ENCODE data around the gene FBXW12. TPM values are rescaled to one million over a fixed set of nuclear protein-coding genes. Genes with fewer than 3 reads are reported as not detected.

FBXW12 gene
- polyA plus RNA-seq, 1 of the 3 experiments (the other 2 are of a cell fraction): 0.07 TPM

DNA sequence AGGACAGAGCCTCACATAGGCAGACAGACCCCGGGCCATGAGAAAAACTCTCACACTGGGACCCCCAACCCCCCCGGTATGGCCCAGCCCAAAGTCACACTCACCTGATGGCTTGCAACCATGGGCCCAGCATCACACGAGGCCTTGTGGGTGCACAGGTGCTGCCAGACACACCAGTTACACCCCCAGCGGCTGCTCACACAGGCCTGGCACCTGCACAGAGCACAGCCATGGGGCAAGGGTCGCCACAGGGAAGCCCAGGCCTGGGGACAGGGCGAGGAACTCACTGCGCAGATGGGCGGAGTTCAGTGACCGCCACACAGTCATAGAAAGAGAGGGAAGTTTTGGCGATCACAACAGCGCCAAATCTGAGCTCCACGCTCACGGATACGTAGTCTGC, 48.5 kb downstream of the FBXW12 start:
- Histone ChIP-seq H3K79me2 (ENCODE audit: insufficient read depth) (peaks cover 27% of the 10 kb centered on the region; the same call in 1 of the 2 replicates), H3K9me3 (no peaks in the 10 kb centered on the region), H4K20me1 (ENCODE audit: insufficient read depth) (no peaks in the 10 kb centered on the region), H3K27ac (ENCODE audit: low read depth in 2 of 2, low read length in 1 of 2) (no peak overlapping the region), H3K4me2 (no peak overlapping the region), H3K9me2 (no peaks in the 10 kb centered on the region), H3F3A (replicated peaks; ENCODE audit: insufficient read depth) (no peaks in the 10 kb centered on the region), H2AFZ (ENCODE audit: low read depth) (no peak overlapping the region), H3K27me3 (ENCODE audit: insufficient read depth) (no peaks in the 10 kb centered on the region), H3K9ac (no peak overlapping the region), H3K4me1 (ENCODE audit: control insufficient read depth in 1 of 2, insufficient read depth in 2 of 2, low read depth in 1 of 2, low read length in 1 of 2) (peaks cover 0 to 28% of the 10 kb centered on the region in 2 experiments; a peak in 2 of 4 replicates), H3K4me3 (ENCODE audit: low read depth in 2 of 2, low read length in 1 of 2) (no peak overlapping the region), H3K36me3 (replicated peaks in 1 of 2; ENCODE audit: control insufficient read depth in 1 of 2, insufficient read depth in 2 of 2, low read length in 1 of 2) (peaks cover 0 to 41% of the 10 kb centered on the region in 2 experiments)
- TF ChIP-seq CHD2 (IDR thresholded peaks at IDR 0.05; ENCODE audit: low read length, partially characterized antibody) (no peak), NFIC (IDR thresholded peaks at IDR 0.05; ENCODE audit: borderline replicate concordance) (no peak), NRF1 (IDR thresholded peaks at IDR 0.05; ENCODE audit: low read depth, low read length) (no peak), GATA2 (CRISPR knock-in tag; IDR thresholded peaks at IDR 0.05) (no peak), SIN3A (IDR thresholded peaks at IDR 0.05; ENCODE audit: borderline replicate concordance, low read depth, low read length) (no peak), EP300 (IDR thresholded peaks at IDR 0.05; ENCODE audit: borderline replicate concordance in 1 of 2, low read depth in 1 of 2, low read length in 1 of 2) (no peak), GABPA (IDR thresholded peaks at IDR 0.05; ENCODE audit: low read depth) (no peak), MXI1 (IDR thresholded peaks at IDR 0.05; ENCODE audit: low read depth, low read length) (no peak), TEAD4 (IDR thresholded peaks at IDR 0.05; ENCODE audit: borderline replicate concordance, insufficient read depth) (no peak), TAF1 (IDR thresholded peaks at IDR 0.05; ENCODE audit: borderline replicate concordance, low read depth, low read length) (no peak), POLR2AphosphoS5 (IDR thresholded peaks at IDR 0.05; ENCODE audit: low read depth, low read length) (no peak), YY1 (IDR thresholded peaks at IDR 0.05; ENCODE audit: low read depth) (no peak), RFX5 (IDR thresholded peaks at IDR 0.05; ENCODE audit: low read length) (no peak), SMC3 (IDR thresholded peaks at IDR 0.05; ENCODE audit: low read depth, low read length) (no peak)
- TF ChIP-seq, protein P1, sequence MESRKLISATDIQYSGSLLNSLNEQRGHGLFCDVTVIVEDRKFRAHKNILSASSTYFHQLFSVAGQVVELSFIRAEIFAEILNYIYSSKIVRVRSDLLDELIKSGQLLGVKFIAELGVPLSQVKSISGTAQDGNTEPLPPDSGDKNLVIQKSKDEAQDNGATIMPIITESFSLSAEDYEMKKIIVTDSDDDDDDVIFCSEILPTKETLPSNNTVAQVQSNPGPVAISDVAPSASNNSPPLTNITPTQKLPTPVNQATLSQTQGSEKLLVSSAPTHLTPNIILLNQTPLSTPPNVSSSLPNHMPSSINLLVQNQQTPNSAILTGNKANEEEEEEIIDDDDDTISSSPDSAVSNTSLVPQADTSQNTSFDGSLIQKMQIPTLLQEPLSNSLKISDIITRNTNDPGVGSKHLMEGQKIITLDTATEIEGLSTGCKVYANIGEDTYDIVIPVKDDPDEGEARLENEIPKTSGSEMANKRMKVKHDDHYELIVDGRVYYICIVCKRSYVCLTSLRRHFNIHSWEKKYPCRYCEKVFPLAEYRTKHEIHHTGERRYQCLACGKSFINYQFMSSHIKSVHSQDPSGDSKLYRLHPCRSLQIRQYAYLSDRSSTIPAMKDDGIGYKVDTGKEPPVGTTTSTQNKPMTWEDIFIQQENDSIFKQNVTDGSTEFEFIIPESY (IDR thresholded peaks at IDR 0.05; ENCODE audit: borderline replicate concordance, low read depth): no peak
- TF ChIP-seq, protein P2, sequence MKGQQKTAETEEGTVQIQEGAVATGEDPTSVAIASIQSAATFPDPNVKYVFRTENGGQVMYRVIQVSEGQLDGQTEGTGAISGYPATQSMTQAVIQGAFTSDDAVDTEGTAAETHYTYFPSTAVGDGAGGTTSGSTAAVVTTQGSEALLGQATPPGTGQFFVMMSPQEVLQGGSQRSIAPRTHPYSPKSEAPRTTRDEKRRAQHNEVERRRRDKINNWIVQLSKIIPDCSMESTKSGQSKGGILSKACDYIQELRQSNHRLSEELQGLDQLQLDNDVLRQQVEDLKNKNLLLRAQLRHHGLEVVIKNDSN (IDR thresholded peaks at IDR 0.05; ENCODE audit: borderline replicate concordance, low read depth): no peak
- TF ChIP-seq, protein P3, sequence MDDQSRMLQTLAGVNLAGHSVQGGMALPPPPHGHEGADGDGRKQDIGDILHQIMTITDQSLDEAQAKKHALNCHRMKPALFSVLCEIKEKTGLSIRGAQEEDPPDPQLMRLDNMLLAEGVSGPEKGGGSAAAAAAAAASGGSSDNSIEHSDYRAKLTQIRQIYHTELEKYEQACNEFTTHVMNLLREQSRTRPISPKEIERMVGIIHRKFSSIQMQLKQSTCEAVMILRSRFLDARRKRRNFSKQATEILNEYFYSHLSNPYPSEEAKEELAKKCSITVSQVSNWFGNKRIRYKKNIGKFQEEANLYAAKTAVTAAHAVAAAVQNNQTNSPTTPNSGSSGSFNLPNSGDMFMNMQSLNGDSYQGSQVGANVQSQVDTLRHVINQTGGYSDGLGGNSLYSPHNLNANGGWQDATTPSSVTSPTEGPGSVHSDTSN (IDR thresholded peaks at IDR 0.05): no peak
- TF ChIP-seq, protein P4, sequence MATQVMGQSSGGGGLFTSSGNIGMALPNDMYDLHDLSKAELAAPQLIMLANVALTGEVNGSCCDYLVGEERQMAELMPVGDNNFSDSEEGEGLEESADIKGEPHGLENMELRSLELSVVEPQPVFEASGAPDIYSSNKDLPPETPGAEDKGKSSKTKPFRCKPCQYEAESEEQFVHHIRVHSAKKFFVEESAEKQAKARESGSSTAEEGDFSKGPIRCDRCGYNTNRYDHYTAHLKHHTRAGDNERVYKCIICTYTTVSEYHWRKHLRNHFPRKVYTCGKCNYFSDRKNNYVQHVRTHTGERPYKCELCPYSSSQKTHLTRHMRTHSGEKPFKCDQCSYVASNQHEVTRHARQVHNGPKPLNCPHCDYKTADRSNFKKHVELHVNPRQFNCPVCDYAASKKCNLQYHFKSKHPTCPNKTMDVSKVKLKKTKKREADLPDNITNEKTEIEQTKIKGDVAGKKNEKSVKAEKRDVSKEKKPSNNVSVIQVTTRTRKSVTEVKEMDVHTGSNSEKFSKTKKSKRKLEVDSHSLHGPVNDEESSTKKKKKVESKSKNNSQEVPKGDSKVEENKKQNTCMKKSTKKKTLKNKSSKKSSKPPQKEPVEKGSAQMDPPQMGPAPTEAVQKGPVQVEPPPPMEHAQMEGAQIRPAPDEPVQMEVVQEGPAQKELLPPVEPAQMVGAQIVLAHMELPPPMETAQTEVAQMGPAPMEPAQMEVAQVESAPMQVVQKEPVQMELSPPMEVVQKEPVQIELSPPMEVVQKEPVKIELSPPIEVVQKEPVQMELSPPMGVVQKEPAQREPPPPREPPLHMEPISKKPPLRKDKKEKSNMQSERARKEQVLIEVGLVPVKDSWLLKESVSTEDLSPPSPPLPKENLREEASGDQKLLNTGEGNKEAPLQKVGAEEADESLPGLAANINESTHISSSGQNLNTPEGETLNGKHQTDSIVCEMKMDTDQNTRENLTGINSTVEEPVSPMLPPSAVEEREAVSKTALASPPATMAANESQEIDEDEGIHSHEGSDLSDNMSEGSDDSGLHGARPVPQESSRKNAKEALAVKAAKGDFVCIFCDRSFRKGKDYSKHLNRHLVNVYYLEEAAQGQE (IDR thresholded peaks at IDR 0.05; ENCODE audit: low read depth, low read length): no peak
- TF ChIP-seq, protein P5, sequence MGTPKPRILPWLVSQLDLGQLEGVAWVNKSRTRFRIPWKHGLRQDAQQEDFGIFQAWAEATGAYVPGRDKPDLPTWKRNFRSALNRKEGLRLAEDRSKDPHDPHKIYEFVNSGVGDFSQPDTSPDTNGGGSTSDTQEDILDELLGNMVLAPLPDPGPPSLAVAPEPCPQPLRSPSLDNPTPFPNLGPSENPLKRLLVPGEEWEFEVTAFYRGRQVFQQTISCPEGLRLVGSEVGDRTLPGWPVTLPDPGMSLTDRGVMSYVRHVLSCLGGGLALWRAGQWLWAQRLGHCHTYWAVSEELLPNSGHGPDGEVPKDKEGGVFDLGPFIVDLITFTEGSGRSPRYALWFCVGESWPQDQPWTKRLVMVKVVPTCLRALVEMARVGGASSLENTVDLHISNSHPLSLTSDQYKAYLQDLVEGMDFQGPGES (IDR thresholded peaks at IDR 0.05; ENCODE audit: low read depth, low read length): no peak
- TF ChIP-seq, protein P6, sequence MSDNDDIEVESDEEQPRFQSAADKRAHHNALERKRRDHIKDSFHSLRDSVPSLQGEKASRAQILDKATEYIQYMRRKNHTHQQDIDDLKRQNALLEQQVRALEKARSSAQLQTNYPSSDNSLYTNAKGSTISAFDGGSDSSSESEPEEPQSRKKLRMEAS (IDR thresholded peaks at IDR 0.05; ENCODE audit: low read depth): no peak
- WGBS (ENCODE audit: low lambda C conversion rate): 92% methylated on average over 13 of the region's 14 CpGs
- POLR2A ChIA-PET: no interaction called here
- CTCF ChIA-PET: interaction anchor here (0.6 to 14.1 kb wide), 5 partner anchors 14 to 146 kb away, joined by 3 to 156 read pairs (median 7); partner anchors contain the start of genes CCDC51 and TMA7
- DNase-seq: no peak

Measured in SK-N-SH (cell line).